HCT116 (cell line): ENCODE results near the gene PKIB. TPM values are rescaled to one million over a fixed set of nuclear protein-coding genes. Genes with fewer than 3 reads are reported as not detected.

Source experiments
- ATAC-seq: fragments of 200-7000 bp; cut with Tn5 transposase; 2 replicates; pipeline ENCODE4 v1.9.1; 2020; ENCODE audit warnings: mild to moderate bottlenecking, moderate library complexity
- BruUV-seq: library from RNA; stranded (reverse); fragments of 400-500 nt; replicated peaks from 2 replicates; lab custom pipeline; 2021; lab: Mats Ljungman, UMichigan
- CTCF ChIA-PET: fragments of 300-600 bp; sonication (Branson Sonifier 250); formaldehyde crosslinking; loops from one replicate; lab custom pipeline; 2021; ENCODE audit warnings: antibody characterized with exemption; lab: Charles Lee
- POLR2A ChIA-PET: fragments of 300-600, 350-600 bp; sonication (Branson Sonifier 250); formaldehyde crosslinking; loops from one replicate; lab custom pipeline; 2021; ENCODE audit warnings: antibody characterized with exemption; lab: Charles Lee
- RAD21 ChIA-PET, 2 experiments: fragments of 300-600 bp; sonication (Branson Sonifier 250); formaldehyde crosslinking; loops; one replicate each; lab custom pipeline; 2023; ENCODE audit warnings: low total read pairs in 2 of 2; ENCODE audit not compliant: uncharacterized antibody in 2 of 2, unreplicated experiment in 2 of 2, low non-redundant PET in 1 of 2; lab: Charles Lee
- DNase-seq: peaks from one replicate; pipeline ENCODE4 v3.0.0-alpha.2; 2010; ENCODE audit warnings: low read depth, low spot score
- H2AFZ ChIP-seq: fragments of 200-600 bp; shearing (Covaris generic), sonication (generic); 2 replicates; pipeline ENCODE4 v1.6.1; 2017; ENCODE audit warnings: low read depth, mixed run types, mixed read lengths, antibody characterized with exemption, low read length; ENCODE audit not compliant: poor library complexity, severe bottlenecking
- H3K27ac ChIP-seq: 2 replicates; pipeline ENCODE4 v1.5.1; 2012; ENCODE audit warnings: low read depth, low read length
- H3K27me3 ChIP-seq: fragments of 200-600 bp; sonication (generic); 2 replicates; pipeline ENCODE4 v1.6.1; 2016; ENCODE audit warnings: mixed run types, low read length, mixed read lengths; ENCODE audit not compliant: insufficient read depth
- H3K36me3 ChIP-seq, 2 experiments: fragments of 200-500 bp in 1 of 2; fragments of 200-600 bp in 1 of 2; sonication (Bioruptor generic) in 1 of 2; sonication (generic) in 1 of 2; 2 replicates each; pipeline versions ENCODE4 v1.5.1 to v1.6.1; 2014 to 2016; ENCODE audit warnings: low read length in 2 of 2, inconsistent platforms in 1 of 2, mixed read lengths in 1 of 2, mixed run types in 1 of 2; ENCODE audit not compliant: insufficient read depth in 2 of 2, control insufficient read depth in 1 of 2
- H3K4me1 ChIP-seq, 2 experiments: fragments of 200-600 bp in 1 of 2; sonication (generic) in 1 of 2; 2 replicates each; pipeline versions ENCODE4 v1.5.1 to v1.6.1; 2012 to 2017; ENCODE audit warnings: low read length in 2 of 2, inconsistent platforms in 1 of 2, mild to moderate bottlenecking in 1 of 2, mixed read lengths in 1 of 2, mixed run types in 1 of 2, moderate library complexity in 1 of 2; ENCODE audit not compliant: insufficient read depth in 2 of 2, control insufficient read depth in 1 of 2
- H3K4me2 ChIP-seq: fragments of 200-600 bp; sonication (generic); 2 replicates; pipeline ENCODE4 v1.6.1; 2017; ENCODE audit warnings: mixed run types, low read length, mixed read lengths
- H3K4me3 ChIP-seq, 2 experiments: fragments of 200-600 bp in 1 of 2; sonication (generic) in 1 of 2; replicated peaks in 1 of 2; 2 replicates each; pipeline ENCODE4 v1.5.1; 2011 to 2016; ENCODE audit warnings: low read length in 2 of 2, control low read depth in 1 of 2, low read depth in 1 of 2, mild to moderate bottlenecking in 1 of 2, mixed read lengths in 1 of 2, mixed run types in 1 of 2
- H3K79me2 ChIP-seq: fragments of 200-600 bp; sonication (generic); 2 replicates; pipeline ENCODE4 v1.6.1; 2017; ENCODE audit warnings: mild to moderate bottlenecking, mixed run types, low read length, moderate library complexity, mixed read lengths; ENCODE audit not compliant: insufficient read depth
- H3K9ac ChIP-seq: fragments of 200-600 bp; sonication (generic); 2 replicates; pipeline ENCODE4 v1.6.1; 2016; ENCODE audit warnings: low read length, mixed read lengths
- H3K9me2 ChIP-seq: fragments of 200-600 bp; sonication (generic), shearing (Covaris generic); 2 replicates; pipeline ENCODE4 v1.6.1; 2017; ENCODE audit warnings: mixed run types, mild to moderate bottlenecking, moderate library complexity; ENCODE audit not compliant: insufficient read depth
- H3K9me3 ChIP-seq, 2 experiments: fragments of 200-500 bp in 1 of 2; fragments of 200-600 bp in 1 of 2; sonication (Bioruptor generic) in 1 of 2; sonication (generic) in 1 of 2; 2 replicates each; pipeline ENCODE4 v1.6.1; 2014 to 2017; ENCODE audit warnings: low read length in 2 of 2, mixed read lengths in 2 of 2, inconsistent platforms in 1 of 2, low read depth in 1 of 2, mild to moderate bottlenecking in 1 of 2, mixed run types in 1 of 2, moderate library complexity in 1 of 2; ENCODE audit not compliant: control insufficient read depth in 1 of 2, insufficient read depth in 1 of 2
- H4K20me1 ChIP-seq: fragments of 200-600 bp; sonication (generic), shearing (Covaris generic); 2 replicates; pipeline ENCODE4 v1.6.1; 2017; ENCODE audit warnings: mixed run types, mild to moderate bottlenecking, moderate library complexity; ENCODE audit not compliant: insufficient read depth
- ATF3 ChIP-seq: IDR thresholded peaks from 2 replicates; pipeline ENCODE4 v1.6.1; 2012
- CEBPB ChIP-seq: IDR thresholded peaks from 2 replicates; pipeline ENCODE4 v1.6.1; 2012; ENCODE audit warnings: low read depth
- ELF1 ChIP-seq: IDR thresholded peaks from 2 replicates; pipeline ENCODE4 v1.6.1; 2012; ENCODE audit warnings: low read depth, borderline replicate concordance
- EZH2 ChIP-seq: fragments of 200-600 bp; sonication (generic); IDR thresholded peaks from 2 replicates; pipeline ENCODE4 v1.6.1; 2017; ENCODE audit warnings: antibody characterized with exemption, mixed run types
- EZH2phosphoT487 ChIP-seq: fragments of 200-600 bp; IDR thresholded peaks from 2 replicates; pipeline ENCODE4 v1.6.1; 2018; ENCODE audit warnings: antibody characterized with exemption, borderline replicate concordance
- FOSL1 ChIP-seq: IDR thresholded peaks from 2 replicates; pipeline ENCODE4 v1.6.1; 2012; ENCODE audit warnings: low read depth
- JUND ChIP-seq: IDR thresholded peaks from 2 replicates; pipeline ENCODE4 v1.6.1; 2012
- RAD21 ChIP-seq: IDR thresholded peaks from 2 replicates; pipeline ENCODE4 v1.6.1; 2012; ENCODE audit warnings: low read depth, mild to moderate bottlenecking
- TCF7L2 ChIP-seq: IDR thresholded peaks from 2 replicates; pipeline ENCODE4 v1.7.0; 2011; ENCODE audit warnings: borderline replicate concordance, inconsistent platforms; ENCODE audit not compliant: insufficient read depth, insufficient read length; ENCODE audit errors: extremely low read depth
- YY1 ChIP-seq: IDR thresholded peaks from 2 replicates; pipeline ENCODE4 v1.6.1; 2011; ENCODE audit warnings: low read length, low read depth, moderate library complexity, mild to moderate bottlenecking; ENCODE audit not compliant: insufficient replicate concordance; ENCODE audit errors: extremely low read depth
- ZBTB33 ChIP-seq: IDR thresholded peaks from 2 replicates; pipeline ENCODE4 v1.6.1; 2011; ENCODE audit warnings: mild to moderate bottlenecking, low read length, moderate library complexity; ENCODE audit not compliant: insufficient replicate concordance; ENCODE audit errors: extremely low read depth
- ZFX ChIP-seq: fragments of 450-650 bp; IDR thresholded peaks from 2 replicates; pipeline ENCODE4 v1.6.1; 2017
- intact Hi-C: fragments of 100-400 bp; cut with micrococcal nuclease; formaldehyde crosslinking; loops from 2 replicates; pipeline ENCODE4 v1.10.0; 2022
- total RNA-seq: library from RNA; stranded (reverse); gene quantifications from one replicate; pipeline ENCODE4 v1.2.1, GENCODE V29; 2021; ENCODE audit not compliant: unreplicated experiment

Gene PKIB
- total RNA-seq, 1 experiment from 2014 or later, result 24.0 TPM

DNA sequence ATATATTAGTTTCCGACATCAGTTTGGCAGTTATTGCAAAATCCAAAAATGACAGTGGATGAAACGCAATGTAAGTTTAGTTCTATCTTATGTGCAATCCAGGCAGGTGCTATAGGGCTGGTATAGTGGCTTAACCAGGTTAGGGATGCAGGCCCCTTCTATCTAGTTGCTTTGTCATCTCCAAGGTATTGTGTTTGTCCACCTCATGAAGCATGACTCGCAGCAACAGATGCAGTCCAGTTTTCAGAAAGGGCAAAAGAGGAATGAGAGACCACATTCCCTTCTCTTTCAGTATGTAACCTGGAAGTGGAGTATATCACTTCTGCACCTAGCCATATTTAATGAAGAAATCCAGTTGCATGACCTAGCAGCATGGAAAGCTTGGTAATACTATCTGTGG, 59.7 kb downstream of the PKIB start:
- ChIA-PET POLR2A (no interaction called here), CTCF (no interaction called here), RAD21 (no interaction called here)
- H3K36me3 ChIP-seq, result no peaks in the 10 kb centered on the region
- ATAC-seq (no peak), DNase-seq (no peak)
- H4K20me1 ChIP-seq, result no peaks in the 10 kb centered on the region
- no peak overlapping the region for H3K4me3 ChIP-seq
- TF ChIP-seq JUND, result no peak
- no peak for TF ChIP-seq YY1
- TF ChIP-seq TCF7L2, result no peak
- TF ChIP-seq FOSL1, result peak; percentile 36; the same call in 1 of the 2 replicates
- no peak for TF ChIP-seq ZBTB33
- H3K9ac ChIP-seq, result no peak overlapping the region
- no peaks in the 10 kb centered on the region for H3K79me2 ChIP-seq
- no peaks in the 10 kb centered on the region for H3K9me3 ChIP-seq
- no peak overlapping the region for H3K4me2 ChIP-seq
- intact Hi-C loops, result no loop called here
- no peaks in the 10 kb centered on the region for H3K27me3 ChIP-seq
- no peaks in the 10 kb centered on the region for H3K9me2 ChIP-seq
- no TSS peak for BruUV-seq
- no peak overlapping the region for H2AFZ ChIP-seq
- peaks cover 0 to 22% of the 10 kb centered on the region in 2 experiments; a peak in 3 of 4 replicates for H3K4me1 ChIP-seq
- no peak overlapping the region for H3K27ac ChIP-seq

GRCh38 chr6:122671251-122671650, 61.0 kb downstream of the PKIB start:
- DNase-seq (no peak), ATAC-seq (no peak)
- Histone ChIP-seq H3K9ac (no peak overlapping the region), H3K79me2 (no peaks in the 10 kb centered on the region), H2AFZ (no peak overlapping the region), H3K4me1 (peaks cover 0 to 22% of the 10 kb centered on the region in 2 experiments; a peak in 3 of 4 replicates), H4K20me1 (no peaks in the 10 kb centered on the region), H3K4me3 (no peak overlapping the region), H3K9me2 (no peaks in the 10 kb centered on the region), H3K9me3 (no peaks in the 10 kb centered on the region), H3K36me3 (no peaks in the 10 kb centered on the region), H3K4me2 (no peak overlapping the region), H3K27me3 (no peaks in the 10 kb centered on the region), H3K27ac (no peak overlapping the region)
- TF ChIP-seq CEBPB (no peak), EZH2 (no peak), RAD21 (no peak), ATF3 (no peak), ELF1 (no peak), ZBTB33 (no peak), EZH2phosphoT487 (no peak), ZFX (no peak)
- BruUV-seq, result no TSS peak
- intact Hi-C loops, result no loop called here
- ChIA-PET POLR2A (interaction anchor here (0.7 kb wide), 1 partner anchor 60 kb away, joined by 3 read pairs; no protein-coding TSS in a partner anchor), CTCF (no interaction called here), RAD21 (no interaction called here)
